ENCODE results near the gene DISC1. TPM values are rescaled to one million over a fixed set of nuclear protein-coding genes. Genes with fewer than 3 reads are reported as not detected.

DISC1 gene
- polyA plus RNA-seq, 1 of the 3 experiments (the other 2 are of a cell fraction), result 1.7 TPM

GRCh38 chr1:231665101-231665500, 38.5 kb downstream of the DISC1 start (continued):
- TF ChIP-seq FOSL2 (IDR thresholded peaks at IDR 0.05; ENCODE audit: borderline replicate concordance, low read depth), result no peak
- no peak for TF ChIP-seq TAF1 (IDR thresholded peaks at IDR 0.05; ENCODE audit: borderline replicate concordance, low read depth, low read length)
- TF ChIP-seq, protein P1, sequence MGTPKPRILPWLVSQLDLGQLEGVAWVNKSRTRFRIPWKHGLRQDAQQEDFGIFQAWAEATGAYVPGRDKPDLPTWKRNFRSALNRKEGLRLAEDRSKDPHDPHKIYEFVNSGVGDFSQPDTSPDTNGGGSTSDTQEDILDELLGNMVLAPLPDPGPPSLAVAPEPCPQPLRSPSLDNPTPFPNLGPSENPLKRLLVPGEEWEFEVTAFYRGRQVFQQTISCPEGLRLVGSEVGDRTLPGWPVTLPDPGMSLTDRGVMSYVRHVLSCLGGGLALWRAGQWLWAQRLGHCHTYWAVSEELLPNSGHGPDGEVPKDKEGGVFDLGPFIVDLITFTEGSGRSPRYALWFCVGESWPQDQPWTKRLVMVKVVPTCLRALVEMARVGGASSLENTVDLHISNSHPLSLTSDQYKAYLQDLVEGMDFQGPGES (IDR thresholded peaks at IDR 0.05; ENCODE audit: low read depth, low read length), result no peak
- TF ChIP-seq NRF1 (IDR thresholded peaks at IDR 0.05; ENCODE audit: low read depth, low read length), result no peak
- TF ChIP-seq, protein P2, sequence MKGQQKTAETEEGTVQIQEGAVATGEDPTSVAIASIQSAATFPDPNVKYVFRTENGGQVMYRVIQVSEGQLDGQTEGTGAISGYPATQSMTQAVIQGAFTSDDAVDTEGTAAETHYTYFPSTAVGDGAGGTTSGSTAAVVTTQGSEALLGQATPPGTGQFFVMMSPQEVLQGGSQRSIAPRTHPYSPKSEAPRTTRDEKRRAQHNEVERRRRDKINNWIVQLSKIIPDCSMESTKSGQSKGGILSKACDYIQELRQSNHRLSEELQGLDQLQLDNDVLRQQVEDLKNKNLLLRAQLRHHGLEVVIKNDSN (IDR thresholded peaks at IDR 0.05; ENCODE audit: borderline replicate concordance, low read depth), result no peak
- TF ChIP-seq, protein P3, sequence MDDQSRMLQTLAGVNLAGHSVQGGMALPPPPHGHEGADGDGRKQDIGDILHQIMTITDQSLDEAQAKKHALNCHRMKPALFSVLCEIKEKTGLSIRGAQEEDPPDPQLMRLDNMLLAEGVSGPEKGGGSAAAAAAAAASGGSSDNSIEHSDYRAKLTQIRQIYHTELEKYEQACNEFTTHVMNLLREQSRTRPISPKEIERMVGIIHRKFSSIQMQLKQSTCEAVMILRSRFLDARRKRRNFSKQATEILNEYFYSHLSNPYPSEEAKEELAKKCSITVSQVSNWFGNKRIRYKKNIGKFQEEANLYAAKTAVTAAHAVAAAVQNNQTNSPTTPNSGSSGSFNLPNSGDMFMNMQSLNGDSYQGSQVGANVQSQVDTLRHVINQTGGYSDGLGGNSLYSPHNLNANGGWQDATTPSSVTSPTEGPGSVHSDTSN (IDR thresholded peaks at IDR 0.05), result no peak

- POLR2A ChIA-PET, result no interaction called here
- Histone ChIP-seq H3K4me3 (ENCODE audit: low read depth in 2 of 2, low read length in 1 of 2) (no peak overlapping the region), H3K27ac (ENCODE audit: low read depth in 2 of 2, low read length in 1 of 2) (no peak overlapping the region), H3K9ac (no peak overlapping the region), H2AFZ (ENCODE audit: low read depth) (no peak overlapping the region), H4K20me1 (ENCODE audit: insufficient read depth) (no peaks in the 10 kb centered on the region), H3K4me1 (ENCODE audit: control insufficient read depth in 1 of 2, insufficient read depth in 2 of 2, low read depth in 1 of 2, low read length in 1 of 2) (peaks cover 0 to 8% of the 10 kb centered on the region in 2 experiments; a peak in 2 of 4 replicates), H3K4me2 (no peak overlapping the region), H3K9me2 (no peaks in the 10 kb centered on the region), H3K79me2 (ENCODE audit: insufficient read depth) (no peaks in the 10 kb centered on the region), H3K9me3 (no peaks in the 10 kb centered on the region), H3K27me3 (ENCODE audit: insufficient read depth) (no peaks in the 10 kb centered on the region), H3F3A (replicated peaks; ENCODE audit: insufficient read depth) (no peaks in the 10 kb centered on the region), H3K36me3 (replicated peaks in 1 of 2; ENCODE audit: control insufficient read depth in 1 of 2, insufficient read depth in 2 of 2, low read length in 1 of 2) (no peaks in the 10 kb centered on the region)
- DNase-seq, result no peak
- 93% methylated on average over 3 of the region's 3 CpGs for WGBS (ENCODE audit: low lambda C conversion rate)
- CTCF ChIA-PET, result interaction anchor here (0.7 to 1.3 kb wide), 3 partner anchors 22 to 929 kb away, joined by 3 to 4 read pairs (median 3); no protein-coding TSS in a partner anchor
- TF ChIP-seq, protein P4, sequence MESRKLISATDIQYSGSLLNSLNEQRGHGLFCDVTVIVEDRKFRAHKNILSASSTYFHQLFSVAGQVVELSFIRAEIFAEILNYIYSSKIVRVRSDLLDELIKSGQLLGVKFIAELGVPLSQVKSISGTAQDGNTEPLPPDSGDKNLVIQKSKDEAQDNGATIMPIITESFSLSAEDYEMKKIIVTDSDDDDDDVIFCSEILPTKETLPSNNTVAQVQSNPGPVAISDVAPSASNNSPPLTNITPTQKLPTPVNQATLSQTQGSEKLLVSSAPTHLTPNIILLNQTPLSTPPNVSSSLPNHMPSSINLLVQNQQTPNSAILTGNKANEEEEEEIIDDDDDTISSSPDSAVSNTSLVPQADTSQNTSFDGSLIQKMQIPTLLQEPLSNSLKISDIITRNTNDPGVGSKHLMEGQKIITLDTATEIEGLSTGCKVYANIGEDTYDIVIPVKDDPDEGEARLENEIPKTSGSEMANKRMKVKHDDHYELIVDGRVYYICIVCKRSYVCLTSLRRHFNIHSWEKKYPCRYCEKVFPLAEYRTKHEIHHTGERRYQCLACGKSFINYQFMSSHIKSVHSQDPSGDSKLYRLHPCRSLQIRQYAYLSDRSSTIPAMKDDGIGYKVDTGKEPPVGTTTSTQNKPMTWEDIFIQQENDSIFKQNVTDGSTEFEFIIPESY (IDR thresholded peaks at IDR 0.05; ENCODE audit: borderline replicate concordance, low read depth), result no peak
- no peak for TF ChIP-seq SIN3A (IDR thresholded peaks at IDR 0.05; ENCODE audit: borderline replicate concordance, low read depth, low read length)
- TF ChIP-seq, protein P5, sequence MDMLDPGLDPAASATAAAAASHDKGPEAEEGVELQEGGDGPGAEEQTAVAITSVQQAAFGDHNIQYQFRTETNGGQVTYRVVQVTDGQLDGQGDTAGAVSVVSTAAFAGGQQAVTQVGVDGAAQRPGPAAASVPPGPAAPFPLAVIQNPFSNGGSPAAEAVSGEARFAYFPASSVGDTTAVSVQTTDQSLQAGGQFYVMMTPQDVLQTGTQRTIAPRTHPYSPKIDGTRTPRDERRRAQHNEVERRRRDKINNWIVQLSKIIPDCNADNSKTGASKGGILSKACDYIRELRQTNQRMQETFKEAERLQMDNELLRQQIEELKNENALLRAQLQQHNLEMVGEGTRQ (IDR thresholded peaks at IDR 0.05; ENCODE audit: borderline replicate concordance, low read depth, low read length), result no peak
- TF ChIP-seq, protein P2 (IDR thresholded peaks at IDR 0.05; ENCODE audit: borderline replicate concordance, low read depth), result no peak
- TF ChIP-seq, protein P6, sequence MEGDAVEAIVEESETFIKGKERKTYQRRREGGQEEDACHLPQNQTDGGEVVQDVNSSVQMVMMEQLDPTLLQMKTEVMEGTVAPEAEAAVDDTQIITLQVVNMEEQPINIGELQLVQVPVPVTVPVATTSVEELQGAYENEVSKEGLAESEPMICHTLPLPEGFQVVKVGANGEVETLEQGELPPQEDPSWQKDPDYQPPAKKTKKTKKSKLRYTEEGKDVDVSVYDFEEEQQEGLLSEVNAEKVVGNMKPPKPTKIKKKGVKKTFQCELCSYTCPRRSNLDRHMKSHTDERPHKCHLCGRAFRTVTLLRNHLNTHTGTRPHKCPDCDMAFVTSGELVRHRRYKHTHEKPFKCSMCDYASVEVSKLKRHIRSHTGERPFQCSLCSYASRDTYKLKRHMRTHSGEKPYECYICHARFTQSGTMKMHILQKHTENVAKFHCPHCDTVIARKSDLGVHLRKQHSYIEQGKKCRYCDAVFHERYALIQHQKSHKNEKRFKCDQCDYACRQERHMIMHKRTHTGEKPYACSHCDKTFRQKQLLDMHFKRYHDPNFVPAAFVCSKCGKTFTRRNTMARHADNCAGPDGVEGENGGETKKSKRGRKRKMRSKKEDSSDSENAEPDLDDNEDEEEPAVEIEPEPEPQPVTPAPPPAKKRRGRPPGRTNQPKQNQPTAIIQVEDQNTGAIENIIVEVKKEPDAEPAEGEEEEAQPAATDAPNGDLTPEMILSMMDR (IDR thresholded peaks at IDR 0.05), result no peak
- TF ChIP-seq MEF2A (IDR thresholded peaks at IDR 0.05; ENCODE audit: borderline replicate concordance, low read depth), result no peak
- no peak for TF ChIP-seq GABPA (IDR thresholded peaks at IDR 0.05; ENCODE audit: low read depth)
- no peak for TF ChIP-seq GATA2 (CRISPR knock-in tag; IDR thresholded peaks at IDR 0.05)
- TF ChIP-seq EP300 (IDR thresholded peaks at IDR 0.05; ENCODE audit: borderline replicate concordance in 1 of 2, low read depth in 1 of 2, low read length in 1 of 2), result no peak
- no peak for TF ChIP-seq TEAD4 (IDR thresholded peaks at IDR 0.05; ENCODE audit: borderline replicate concordance, insufficient read depth)
- TF ChIP-seq TCF12 (IDR thresholded peaks at IDR 0.05), result no peak
- TF ChIP-seq RCOR1 (IDR thresholded peaks at IDR 0.05; ENCODE audit: low read length), result no peak
- TF ChIP-seq, protein P7, sequence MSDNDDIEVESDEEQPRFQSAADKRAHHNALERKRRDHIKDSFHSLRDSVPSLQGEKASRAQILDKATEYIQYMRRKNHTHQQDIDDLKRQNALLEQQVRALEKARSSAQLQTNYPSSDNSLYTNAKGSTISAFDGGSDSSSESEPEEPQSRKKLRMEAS (IDR thresholded peaks at IDR 0.05; ENCODE audit: low read depth), result no peak
- TF ChIP-seq NRF1 (IDR thresholded peaks at IDR 0.05; ENCODE audit: low read depth, low read length), result no peak
- TF ChIP-seq NFIC (IDR thresholded peaks at IDR 0.05; ENCODE audit: borderline replicate concordance), result no peak
Measured at GRCh38 chr1:231665726-231666125, 39.1 kb downstream of the DISC1 start.

Data from SK-N-SH (cell line).